ENCODE data around the gene ABHD12. TPM values are rescaled to one million over a fixed set of nuclear protein-coding genes. Genes with fewer than 3 reads are reported as not detected.

The ABHD12 gene
- total RNA-seq, 2 experiments from 2014 or later = 13.4 to 17.0 TPM

DNA sequence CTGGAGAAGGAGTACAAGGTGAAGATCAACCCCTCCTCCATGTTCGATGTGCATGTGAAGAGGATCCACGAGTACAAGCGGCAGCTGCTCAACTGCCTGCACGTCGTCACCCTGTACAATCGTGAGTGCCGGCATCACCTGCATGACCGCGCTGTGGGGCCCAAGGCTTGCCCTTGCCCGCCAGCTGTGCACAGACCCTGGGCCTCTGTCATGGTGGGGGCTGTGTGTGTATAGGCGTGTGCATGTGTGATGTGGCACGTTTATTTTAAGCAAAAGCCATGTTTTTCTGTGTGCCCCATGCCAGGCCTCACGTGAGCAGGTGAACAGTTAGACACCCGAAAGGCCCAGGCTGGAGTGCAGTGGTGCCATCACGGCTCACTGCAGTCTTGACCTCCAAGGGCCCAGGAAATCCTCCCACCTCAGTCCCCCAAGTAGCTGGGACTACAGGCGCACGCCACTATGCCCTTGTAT lies 106.5 kb downstream of the ABHD12 start:
- Histone ChIP-seq H3K4me1 (ENCODE audit: insufficient read depth, low read length) (no peaks in the 10 kb centered on the region), H3K27me3 (ENCODE audit: control insufficient read depth in 1 of 2, insufficient read depth in 2 of 2, low read length in 2 of 2) (no peaks in the 10 kb centered on the region), H3K36me3 (ENCODE audit: insufficient read depth, low read length) (peaks cover 74% of the 10 kb centered on the region), H3K4me3 (ENCODE audit: low read length) (no peak overlapping the region), H3K9me3 (ENCODE audit: control insufficient read depth in 1 of 2, insufficient read depth in 1 of 2, low read length in 2 of 2) (no peaks in the 10 kb centered on the region), H3K27ac (ENCODE audit: low read depth in 1 of 2, low read length in 2 of 2) (no peak overlapping the region)
- ChIA-PET CTCF (no interaction called here), POLR2A (no interaction called here)
- ATAC-seq (ENCODE audit: poor library complexity) (no peak), DNase-seq (peak in 1 of 14 experiments; percentile 23)
- H3K36me3 Mint-ChIP-seq (ENCODE audit: low read depth) = peaks cover 71% of the 10 kb centered on the region
- no peak overlapping the region for H3K27ac Mint-ChIP-seq
- no peaks in the 10 kb centered on the region for H3K27me3 Mint-ChIP-seq
- no peaks in the 10 kb centered on the region for H3K9me3 Mint-ChIP-seq
- H3K4me3 Mint-ChIP-seq = no peak overlapping the region
- intact Hi-C loops (cut with DNase I, micrococcal nuclease) = no loop called here
- TF ChIP-seq, protein P1, sequence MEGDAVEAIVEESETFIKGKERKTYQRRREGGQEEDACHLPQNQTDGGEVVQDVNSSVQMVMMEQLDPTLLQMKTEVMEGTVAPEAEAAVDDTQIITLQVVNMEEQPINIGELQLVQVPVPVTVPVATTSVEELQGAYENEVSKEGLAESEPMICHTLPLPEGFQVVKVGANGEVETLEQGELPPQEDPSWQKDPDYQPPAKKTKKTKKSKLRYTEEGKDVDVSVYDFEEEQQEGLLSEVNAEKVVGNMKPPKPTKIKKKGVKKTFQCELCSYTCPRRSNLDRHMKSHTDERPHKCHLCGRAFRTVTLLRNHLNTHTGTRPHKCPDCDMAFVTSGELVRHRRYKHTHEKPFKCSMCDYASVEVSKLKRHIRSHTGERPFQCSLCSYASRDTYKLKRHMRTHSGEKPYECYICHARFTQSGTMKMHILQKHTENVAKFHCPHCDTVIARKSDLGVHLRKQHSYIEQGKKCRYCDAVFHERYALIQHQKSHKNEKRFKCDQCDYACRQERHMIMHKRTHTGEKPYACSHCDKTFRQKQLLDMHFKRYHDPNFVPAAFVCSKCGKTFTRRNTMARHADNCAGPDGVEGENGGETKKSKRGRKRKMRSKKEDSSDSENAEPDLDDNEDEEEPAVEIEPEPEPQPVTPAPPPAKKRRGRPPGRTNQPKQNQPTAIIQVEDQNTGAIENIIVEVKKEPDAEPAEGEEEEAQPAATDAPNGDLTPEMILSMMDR (IDR thresholded peaks at IDR 0.05) = no peak
- H3K4me1 Mint-ChIP-seq (ENCODE audit: low read depth) = peaks cover 4% of the 10 kb centered on the region

DNA sequence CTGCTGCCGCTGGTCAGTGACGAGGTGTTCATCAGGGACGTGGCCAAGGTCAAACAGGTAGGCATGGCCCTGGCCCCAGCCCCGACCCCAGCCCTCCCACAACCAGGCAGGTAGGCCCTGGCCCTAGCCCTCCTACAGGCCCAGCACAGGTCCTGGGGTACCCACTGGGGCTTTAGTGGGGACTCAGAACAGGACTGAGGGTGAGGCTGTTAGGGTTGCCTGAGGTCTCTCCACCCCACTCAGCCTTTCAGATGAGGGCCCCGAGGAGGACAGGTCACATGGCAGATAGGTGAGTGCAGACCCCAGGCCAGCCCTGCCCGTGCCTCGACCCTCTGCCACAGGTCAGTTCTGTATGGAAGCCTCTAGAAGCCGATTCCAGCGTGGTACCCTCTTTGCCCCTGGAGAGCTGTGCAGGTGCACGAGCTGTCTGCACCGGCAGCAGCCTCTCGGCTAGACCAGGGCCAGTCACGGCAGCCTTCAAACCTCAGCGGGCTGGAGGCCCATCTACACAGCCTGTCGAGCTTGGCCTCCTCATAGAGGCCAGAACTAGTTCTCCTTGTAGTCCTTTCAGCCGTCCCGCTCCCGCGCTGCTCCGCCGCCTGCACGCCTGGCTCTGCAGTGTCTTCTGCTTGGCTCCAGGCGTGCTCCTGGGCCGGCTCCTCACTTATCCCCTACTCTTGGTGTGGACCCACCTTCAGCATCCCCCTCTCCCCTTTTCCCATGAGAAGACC lies 107.2 kb downstream of the ABHD12 start:
- ChIA-PET POLR2A (no interaction called here), CTCF (no interaction called here)
- Mint-ChIP-seq H3K27ac (peak overlapping the region; percentile 54), H3K27me3 (no peaks in the 10 kb centered on the region), H3K36me3 (ENCODE audit: low read depth) (peaks cover 66% of the 10 kb centered on the region), H3K4me1 (ENCODE audit: low read depth) (peaks cover 4% of the 10 kb centered on the region), H3K9me3 (no peaks in the 10 kb centered on the region), H3K4me3 (no peak overlapping the region)
- DNase-seq (peak in 1 of 14 experiments; percentile 29), ATAC-seq (ENCODE audit: poor library complexity) (no peak)
- intact Hi-C loops (cut with DNase I, micrococcal nuclease) = no loop called here
- H3K9me3 ChIP-seq (ENCODE audit: control insufficient read depth in 1 of 2, insufficient read depth in 1 of 2, low read length in 2 of 2) = no peaks in the 10 kb centered on the region
- H3K4me1 ChIP-seq (ENCODE audit: insufficient read depth, low read length) = no peaks in the 10 kb centered on the region
- H3K4me3 ChIP-seq (ENCODE audit: low read length) = no peak overlapping the region
- H3K36me3 ChIP-seq (ENCODE audit: insufficient read depth, low read length) = peaks cover 77% of the 10 kb centered on the region
- TF ChIP-seq, protein P1 (IDR thresholded peaks at IDR 0.05) = no peak
- no peaks in the 10 kb centered on the region for H3K27me3 ChIP-seq (ENCODE audit: control insufficient read depth in 1 of 2, insufficient read depth in 2 of 2, low read length in 2 of 2)
- H3K27ac ChIP-seq (ENCODE audit: low read depth in 1 of 2, low read length in 2 of 2) = no peak overlapping the region

DNA sequence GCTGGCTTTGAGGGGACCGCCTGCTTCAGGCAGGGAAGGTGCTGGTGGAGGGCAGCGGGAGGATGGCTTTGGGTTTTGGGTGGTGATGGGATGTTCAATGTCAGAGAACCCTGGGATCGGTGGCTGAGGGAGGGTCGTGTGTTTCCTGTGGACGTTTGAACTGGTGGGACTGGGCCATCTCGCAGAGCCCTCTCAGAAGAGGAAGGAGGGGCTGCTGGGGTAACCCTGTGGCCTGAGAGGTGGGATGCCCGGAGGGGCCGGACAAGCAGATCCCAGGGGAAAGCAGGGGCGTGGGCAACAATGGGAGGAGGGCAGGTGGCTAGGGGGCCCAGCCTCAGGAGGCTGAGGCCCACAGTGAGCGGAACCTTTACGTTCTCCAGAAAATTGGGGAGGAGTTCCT lies 107.8 kb downstream of the ABHD12 start:
- intact Hi-C loops (cut with DNase I, micrococcal nuclease) = no loop called here
- TF ChIP-seq, protein P1 (IDR thresholded peaks at IDR 0.05) = no peak
- no peak overlapping the region for H3K27ac ChIP-seq (ENCODE audit: low read depth in 1 of 2, low read length in 2 of 2)
- no peaks in the 10 kb centered on the region for H3K4me1 ChIP-seq (ENCODE audit: insufficient read depth, low read length)
- DNase-seq (peak in 1 of 14 experiments; percentile 16), ATAC-seq (ENCODE audit: poor library complexity) (no peak)
- H3K27me3 ChIP-seq (ENCODE audit: control insufficient read depth in 1 of 2, insufficient read depth in 2 of 2, low read length in 2 of 2) = no peaks in the 10 kb centered on the region
- no peaks in the 10 kb centered on the region for H3K9me3 ChIP-seq (ENCODE audit: control insufficient read depth in 1 of 2, insufficient read depth in 1 of 2, low read length in 2 of 2)
- H3K36me3 Mint-ChIP-seq (ENCODE audit: low read depth) = peaks cover 63% of the 10 kb centered on the region
- H3K27me3 Mint-ChIP-seq = no peaks in the 10 kb centered on the region
- POLR2A ChIA-PET = interaction anchor here (1.1 kb wide), 1 partner anchor 87 kb away, joined by 7 read pairs; the partner anchor contains the start of gene ENTPD6
- peaks cover 4% of the 10 kb centered on the region for H3K4me1 Mint-ChIP-seq (ENCODE audit: low read depth)
- no peak overlapping the region for H3K4me3 Mint-ChIP-seq
- H3K36me3 ChIP-seq (ENCODE audit: insufficient read depth, low read length) = peaks cover 77% of the 10 kb centered on the region
- peak overlapping the region; percentile 54 for H3K27ac Mint-ChIP-seq
- no peaks in the 10 kb centered on the region for H3K9me3 Mint-ChIP-seq
- H3K4me3 ChIP-seq (ENCODE audit: low read length) = no peak overlapping the region
- CTCF ChIA-PET = no interaction called here
